ENCODE results near the gene COCH. TPM values are rescaled to one million over a fixed set of nuclear protein-coding genes. Genes with fewer than 3 reads are reported as not detected.

Gene COCH
- total RNA-seq (2021) (70.8 and 87.6 TPM in 2 replicates), Bru-seq, nascent RNA (percentile 83 among the genes with signal in this experiment), BruChase-seq, experiment 1, labeled RNA remaining after a 2-hour chase (percentile 77 among the genes with signal in this experiment), BruChase-seq, experiment 2, labeled RNA remaining after a 6-hour chase (percentile 80 among the genes with signal in this experiment)
- long read RNA-seq, transcript COCH-214 (11 exons, 2,884 nt): major isoform, 83 of 219 reads
- long read RNA-seq, transcript COCH-202 (12 exons, 2,571 nt): minor isoform, 49 of 219 reads
- long read RNA-seq, transcript COCH-201 (11 exons, 2,582 nt): minor isoform, 9 of 219 reads
- long read RNA-seq, partial matches to known transcripts: 21 of 219 reads
- long read RNA-seq, other reads (novel, unspliced or antisense): 56 of 219 reads

DNA sequence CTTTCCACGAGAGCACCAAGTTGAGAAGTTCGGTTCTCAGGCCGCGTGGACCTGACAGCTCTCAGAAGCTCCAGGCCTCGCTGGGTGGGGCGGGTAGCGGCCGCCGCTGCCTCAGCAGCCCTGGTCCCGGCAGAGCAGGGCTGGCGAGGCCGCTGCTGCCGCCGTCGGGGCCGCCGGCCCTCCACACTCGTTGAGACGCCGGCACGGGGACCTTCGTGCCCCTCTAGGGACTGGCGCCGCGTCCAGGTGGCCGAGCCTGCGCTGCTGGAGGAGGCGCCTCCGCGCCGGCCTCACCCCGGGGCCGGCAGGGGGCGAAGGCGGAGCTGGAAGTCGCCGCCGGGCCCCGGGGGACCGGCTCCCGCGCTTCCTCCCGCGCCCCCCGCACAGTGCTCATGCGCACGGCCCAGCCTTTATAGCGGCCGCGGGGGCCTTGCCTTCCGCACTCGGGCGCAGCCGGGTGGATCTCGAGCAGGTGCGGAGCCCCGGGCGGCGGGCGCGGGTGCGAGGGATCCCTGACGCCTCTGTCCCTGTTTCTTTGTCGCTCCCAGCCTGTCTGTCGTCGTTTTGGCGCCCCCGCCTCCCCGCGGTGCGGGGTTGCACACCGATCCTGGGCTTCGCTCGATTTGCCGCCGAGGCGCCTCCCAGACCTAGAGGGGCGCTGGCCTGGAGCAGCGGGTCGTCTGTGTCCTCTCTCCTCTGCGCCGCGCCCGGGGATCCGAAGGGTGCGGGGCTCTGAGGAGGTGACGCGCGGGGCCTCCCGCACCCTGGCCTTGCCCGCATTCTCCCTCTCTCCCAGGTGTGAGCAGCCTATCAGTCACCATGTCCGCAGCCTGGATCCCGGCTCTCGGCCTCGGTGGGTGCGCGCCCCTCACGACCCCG, at the start of gene COCH:
TSS of gene COCH (plus strand) at position 440 of the 879 bp plus-strand sequence. CDS start at position 820, 380 bp downstream.
- Histone ChIP-seq H3K4me3 (ENCODE audit: low read depth, low read length, poor library complexity, severe bottlenecking) (peak within 1 kb of the TSS; percentile 79), H3K36me3 (ENCODE audit: insufficient read depth, low read length, poor library complexity, severe bottlenecking) (peaks cover 16% of the 10 kb centered on the region), H3K4me1 (ENCODE audit: insufficient read depth, low read length, poor library complexity, severe bottlenecking) (peaks cover 10% of the 10 kb centered on the region), H3K27me3 (replicated peaks; ENCODE audit: insufficient read depth, low read depth, low read length, poor library complexity) (no peaks in the 10 kb centered on the region), H3K27ac (ENCODE audit: low read depth, low read length, poor library complexity, severe bottlenecking) (peak within 1 kb of the TSS; percentile 81), H3K9me3 (ENCODE audit: low read depth, low read length, poor library complexity, severe bottlenecking) (no peaks in the 10 kb centered on the region)
- ChIA-PET POLR2A (ENCODE audit: low non-redundant PET) (no interaction called here), CTCF (interaction anchor here (0.5 kb wide), 1 partner anchor 440 kb away, joined by 5 read pairs; no protein-coding TSS in a partner anchor)
- TF ChIP-seq, protein P1, sequence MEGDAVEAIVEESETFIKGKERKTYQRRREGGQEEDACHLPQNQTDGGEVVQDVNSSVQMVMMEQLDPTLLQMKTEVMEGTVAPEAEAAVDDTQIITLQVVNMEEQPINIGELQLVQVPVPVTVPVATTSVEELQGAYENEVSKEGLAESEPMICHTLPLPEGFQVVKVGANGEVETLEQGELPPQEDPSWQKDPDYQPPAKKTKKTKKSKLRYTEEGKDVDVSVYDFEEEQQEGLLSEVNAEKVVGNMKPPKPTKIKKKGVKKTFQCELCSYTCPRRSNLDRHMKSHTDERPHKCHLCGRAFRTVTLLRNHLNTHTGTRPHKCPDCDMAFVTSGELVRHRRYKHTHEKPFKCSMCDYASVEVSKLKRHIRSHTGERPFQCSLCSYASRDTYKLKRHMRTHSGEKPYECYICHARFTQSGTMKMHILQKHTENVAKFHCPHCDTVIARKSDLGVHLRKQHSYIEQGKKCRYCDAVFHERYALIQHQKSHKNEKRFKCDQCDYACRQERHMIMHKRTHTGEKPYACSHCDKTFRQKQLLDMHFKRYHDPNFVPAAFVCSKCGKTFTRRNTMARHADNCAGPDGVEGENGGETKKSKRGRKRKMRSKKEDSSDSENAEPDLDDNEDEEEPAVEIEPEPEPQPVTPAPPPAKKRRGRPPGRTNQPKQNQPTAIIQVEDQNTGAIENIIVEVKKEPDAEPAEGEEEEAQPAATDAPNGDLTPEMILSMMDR (conservative IDR thresholded peaks at IDR 0.05; ENCODE audit: low read depth, low read length): no peak
- no peak for TF ChIP-seq EZH2 (IDR thresholded peaks at IDR 0.05; ENCODE audit: borderline replicate concordance, low read depth, low read length, poor library complexity, severe bottlenecking)
- intact Hi-C loops (cut with micrococcal nuclease; ENCODE audit: unreplicated experiment): no loop called here
- DNase-seq (ENCODE audit: low spot score): peak; percentile 79
- no TSS peak for BruUV-seq (replicated peaks)

DNA sequence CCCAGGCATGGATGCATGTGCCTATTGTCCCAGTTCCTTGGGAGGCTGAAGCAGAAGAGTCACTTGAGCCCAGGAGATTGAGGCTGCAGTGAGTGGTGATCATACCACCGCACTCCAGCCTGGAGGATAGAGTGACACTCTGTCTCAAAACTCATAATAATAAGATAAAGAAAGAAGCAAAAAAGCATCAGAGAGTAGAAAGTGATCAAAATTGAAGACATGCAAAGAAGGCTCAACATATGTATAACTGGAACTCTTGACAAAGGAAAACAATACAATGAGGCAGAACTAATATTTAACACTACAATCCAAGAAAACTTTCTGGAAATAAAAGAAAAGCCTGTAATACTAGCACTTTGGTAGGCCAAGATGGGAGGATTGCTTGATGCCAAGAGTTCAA, 48.3 kb upstream of the COCH start:
- BruUV-seq (replicated peaks): no TSS peak
- peaks cover 9% of the 10 kb centered on the region for H3K9me3 ChIP-seq (ENCODE audit: low read depth, low read length, poor library complexity, severe bottlenecking)
- intact Hi-C loops (cut with micrococcal nuclease; ENCODE audit: unreplicated experiment): no loop called here
- DNase-seq (ENCODE audit: low spot score): no peak
- POLR2A ChIA-PET (ENCODE audit: low non-redundant PET): no interaction called here
- H3K36me3 ChIP-seq (ENCODE audit: insufficient read depth, low read length, poor library complexity, severe bottlenecking): no peaks in the 10 kb centered on the region
- no peak overlapping the region for H3K27ac ChIP-seq (ENCODE audit: low read depth, low read length, poor library complexity, severe bottlenecking)
- no peak overlapping the region for H3K4me3 ChIP-seq (ENCODE audit: low read depth, low read length, poor library complexity, severe bottlenecking)
- CTCF ChIA-PET: no interaction called here
- TF ChIP-seq EZH2 (IDR thresholded peaks at IDR 0.05; ENCODE audit: borderline replicate concordance, low read depth, low read length, poor library complexity, severe bottlenecking): no peak
- TF ChIP-seq, protein P1 (conservative IDR thresholded peaks at IDR 0.05; ENCODE audit: low read depth, low read length): no peak
- no peaks in the 10 kb centered on the region for H3K27me3 ChIP-seq (replicated peaks; ENCODE audit: insufficient read depth, low read depth, low read length, poor library complexity)
- H3K4me1 ChIP-seq (ENCODE audit: insufficient read depth, low read length, poor library complexity, severe bottlenecking): no peaks in the 10 kb centered on the region

DNA sequence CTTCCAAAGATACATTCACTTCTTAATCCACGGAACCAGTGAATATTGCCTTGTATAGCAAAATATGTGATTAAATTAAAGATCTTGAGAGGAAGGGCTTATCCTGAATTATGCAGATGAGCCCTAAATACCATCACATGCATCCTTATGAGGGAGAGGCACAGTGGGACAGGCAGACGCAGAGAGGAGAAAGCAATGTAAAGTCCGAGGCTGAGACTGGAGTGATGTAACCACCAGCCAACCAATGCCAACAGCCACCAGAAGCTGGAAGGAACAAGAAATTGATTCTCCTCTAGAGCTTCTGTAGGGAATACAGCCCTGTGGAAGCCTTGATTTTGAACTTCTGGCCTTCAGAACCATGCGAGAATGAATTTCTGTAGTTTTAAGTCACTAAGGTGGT, 44.5 kb upstream of the COCH start:
- ChIA-PET CTCF (no interaction called here), POLR2A (ENCODE audit: low non-redundant PET) (interaction anchor here (0.6 kb wide), 1 partner anchor 31 kb away, joined by 3 read pairs; no protein-coding TSS in a partner anchor)
- Histone ChIP-seq H3K4me1 (ENCODE audit: insufficient read depth, low read length, poor library complexity, severe bottlenecking) (no peaks in the 10 kb centered on the region), H3K9me3 (ENCODE audit: low read depth, low read length, poor library complexity, severe bottlenecking) (peaks cover 9% of the 10 kb centered on the region), H3K27me3 (replicated peaks; ENCODE audit: insufficient read depth, low read depth, low read length, poor library complexity) (no peaks in the 10 kb centered on the region), H3K4me3 (ENCODE audit: low read depth, low read length, poor library complexity, severe bottlenecking) (no peak overlapping the region), H3K27ac (ENCODE audit: low read depth, low read length, poor library complexity, severe bottlenecking) (no peak overlapping the region), H3K36me3 (ENCODE audit: insufficient read depth, low read length, poor library complexity, severe bottlenecking) (no peaks in the 10 kb centered on the region)
- intact Hi-C loops (cut with micrococcal nuclease; ENCODE audit: unreplicated experiment): no loop called here
- no TSS peak for BruUV-seq (replicated peaks)
- no peak for DNase-seq (ENCODE audit: low spot score)
- TF ChIP-seq EZH2 (IDR thresholded peaks at IDR 0.05; ENCODE audit: borderline replicate concordance, low read depth, low read length, poor library complexity, severe bottlenecking): no peak
- TF ChIP-seq, protein P1 (conservative IDR thresholded peaks at IDR 0.05; ENCODE audit: low read depth, low read length): no peak
